A673 (cell line): ENCODE data around the gene TMEM266. TPM values are rescaled to one million over a fixed set of nuclear protein-coding genes. Genes with fewer than 3 reads are reported as not detected.

Experiments
- BruUV-seq: library from RNA; stranded (reverse); fragments of 400-500 nt; replicated peaks from 2 replicates; lab custom pipeline; 2021; lab: Mats Ljungman, UMichigan
- CTCF ChIA-PET: fragments of 300-600 bp; sonication (Branson Sonifier 250); formaldehyde crosslinking; loops from one replicate; lab custom pipeline; 2022; ENCODE audit warnings: antibody characterized with exemption; lab: Charles Lee
- POLR2A ChIA-PET: fragments of 300-600 bp; sonication (Branson Sonifier 250); formaldehyde crosslinking; loops from one replicate; lab custom pipeline; 2022; ENCODE audit warnings: antibody characterized with exemption; ENCODE audit not compliant: low non-redundant PET; lab: Charles Lee
- DNase-seq: peaks from one replicate; pipeline ENCODE4 v3.0.0-alpha.2; 2015; ENCODE audit warnings: low spot score
- H3K27ac ChIP-seq: fragments of 200-600 bp; sonication (generic); 2 replicates; pipeline ENCODE4 v1.5.1; 2016; ENCODE audit warnings: mixed run types, low read depth, mild to moderate bottlenecking, mixed read lengths, antibody characterized with exemption, low read length; ENCODE audit not compliant: poor library complexity, severe bottlenecking
- H3K27me3 ChIP-seq: fragments of 200-600 bp; sonication (generic); replicated peaks from 2 replicates; pipeline ENCODE4 v1.6.1; 2017; ENCODE audit warnings: mixed run types, low read depth, mild to moderate bottlenecking, mixed read lengths, antibody characterized with exemption, low read length; ENCODE audit not compliant: insufficient read depth, poor library complexity
- H3K36me3 ChIP-seq: fragments of 200-600 bp; sonication (generic); 2 replicates; pipeline ENCODE4 v1.6.1; 2016; ENCODE audit warnings: mixed run types, mild to moderate bottlenecking, mixed read lengths, antibody characterized with exemption, low read length; ENCODE audit not compliant: insufficient read depth, poor library complexity, severe bottlenecking
- H3K4me1 ChIP-seq: fragments of 200-600 bp; sonication (generic); 2 replicates; pipeline ENCODE4 v1.6.1; 2017; ENCODE audit warnings: mixed run types, mild to moderate bottlenecking, mixed read lengths, antibody characterized with exemption, low read length; ENCODE audit not compliant: insufficient read depth, poor library complexity, severe bottlenecking
- H3K4me3 ChIP-seq: fragments of 200-600 bp; sonication (generic); 2 replicates; pipeline ENCODE4 v1.5.1; 2016; ENCODE audit warnings: low read depth, mixed run types, mild to moderate bottlenecking, mixed read lengths, low read length; ENCODE audit not compliant: poor library complexity, severe bottlenecking
- H3K9me3 ChIP-seq: fragments of 200-600 bp; sonication (generic); 2 replicates; pipeline ENCODE4 v1.6.1; 2016; ENCODE audit warnings: mixed run types, low read depth, mild to moderate bottlenecking, mixed read lengths, antibody characterized with exemption, low read length; ENCODE audit not compliant: poor library complexity, severe bottlenecking
- CTCF ChIP-seq: fragments of 300-800, 200-600 bp; sonication (generic); conservative IDR thresholded peaks from 2 replicates; pipeline ENCODE4 v1.5.1; 2017; ENCODE audit warnings: low read depth, mild to moderate bottlenecking, antibody characterized with exemption, low read length, moderate library complexity, mixed read lengths
- EZH2 ChIP-seq: fragments of 200-600 bp; sonication (generic); IDR thresholded peaks from 2 replicates; pipeline ENCODE4 v1.6.1; 2017; ENCODE audit warnings: borderline replicate concordance, low read depth, mild to moderate bottlenecking, mixed read lengths, antibody characterized with exemption, low read length; ENCODE audit not compliant: poor library complexity, severe bottlenecking
- intact Hi-C: fragments of 100-400 bp; cut with micrococcal nuclease; formaldehyde crosslinking; loops from one replicate; pipeline ENCODE4 v1.10.0; 2022; ENCODE audit not compliant: unreplicated experiment
- total RNA-seq: library from RNA; stranded (reverse); gene quantifications from 2 replicates; pipeline ENCODE4 v1.2.3, GENCODE V29; 2021

Gene TMEM266
- total RNA-seq, 1 experiment from 2014 or later: not detected

- POLR2A ChIA-PET: no interaction called here
- no peaks in the 10 kb centered on the region for H3K36me3 ChIP-seq
These were observed 176.6 kb downstream of the TMEM266 start for GRCh38 chr15:76236350-76236749.

GRCh38 chr15:76239786-76240185 is 180.0 kb downstream of the TMEM266 start:
- Histone ChIP-seq H3K27me3 (no peaks in the 10 kb centered on the region), H3K9me3 (no peaks in the 10 kb centered on the region), H3K4me1 (peaks cover 12% of the 10 kb centered on the region), H3K27ac (no peak overlapping the region), H3K36me3 (peaks cover 2% of the 10 kb centered on the region), H3K4me3 (no peak overlapping the region)
- no peak for TF ChIP-seq EZH2
- no peak for TF ChIP-seq CTCF
- intact Hi-C loops: loop anchor here (5.0 kb wide), 3 partner anchors 48 to 628 kb away; no protein-coding TSS in a partner anchor
- no TSS peak for BruUV-seq
- ChIA-PET CTCF (no interaction called here), POLR2A (no interaction called here)
- peak; percentile 33 for DNase-seq

More at GRCh38 chr15:76236350-76236749, 176.6 kb downstream of the TMEM266 start:
- H3K4me1 ChIP-seq: peaks cover 12% of the 10 kb centered on the region
- H3K27me3 ChIP-seq: no peaks in the 10 kb centered on the region
- no peak overlapping the region for H3K4me3 ChIP-seq
- BruUV-seq: no TSS peak
- intact Hi-C loops: loop anchor here (5.0 kb wide), 3 partner anchors 51 to 631 kb away; no protein-coding TSS in a partner anchor
- DNase-seq: no peak
- H3K9me3 ChIP-seq: no peaks in the 10 kb centered on the region
- TF ChIP-seq CTCF: no peak
- no peak for TF ChIP-seq EZH2
- CTCF ChIA-PET: interaction anchor here (1.8 kb wide), 1 partner anchor 94 kb away, joined by 8 read pairs; no protein-coding TSS in a partner anchor
- H3K27ac ChIP-seq: no peak overlapping the region

- Histone ChIP-seq H3K4me3 (no peak overlapping the region), H3K9me3 (no peaks in the 10 kb centered on the region), H3K27ac (no peak overlapping the region), H3K27me3 (no peaks in the 10 kb centered on the region), H3K4me1 (peaks cover under 1% of the 10 kb centered on the region), H3K36me3 (peaks cover 2% of the 10 kb centered on the region)
- POLR2A ChIA-PET: no interaction called here
- CTCF ChIA-PET: no interaction called here
- intact Hi-C loops: no loop called here
- BruUV-seq: no TSS peak
- DNase-seq: no peak
- TF ChIP-seq CTCF (no peak), EZH2 (no peak)
These were observed 185.4 kb downstream of the TMEM266 start for GRCh38 chr15:76245072-76245610.
